C4-2B (cell line): ENCODE data around the gene CLEC19A.

ENCODE experiments used
- H3K27ac ChIP-seq: fragments of 450-650 bp; 2 replicates; pipeline ENCODE4 v1.5.1; 2017
- CTCF ChIP-seq: fragments of 450-650 bp; conservative IDR thresholded peaks from 2 replicates; pipeline ENCODE4 v1.5.1; 2017; ENCODE audit warnings: mild to moderate bottlenecking
- ZFX ChIP-seq: fragments of 450-650 bp; IDR thresholded peaks from 2 replicates; pipeline ENCODE4 v1.6.1; 2017

The CLEC19A gene

GRCh38 chr16:19287241-19287640, 1.7 kb downstream of the CLEC19A start:
- TF ChIP-seq ZFX: no peak
- TF ChIP-seq CTCF: no peak
- H3K27ac ChIP-seq: no peak overlapping the region

- TF ChIP-seq ZFX: no peak
- TF ChIP-seq CTCF: no peak
- H3K27ac ChIP-seq: no peak overlapping the region
Observed at GRCh38 chr16:19288872-19289799, 3.6 kb downstream of the CLEC19A start.

GRCh38 chr16:19289811-19290485, 4.4 kb downstream of the CLEC19A start:
- TF ChIP-seq ZFX (no peak), CTCF (no peak)
- no peak overlapping the region for H3K27ac ChIP-seq

- no peak for TF ChIP-seq ZFX
- no peak overlapping the region for H3K27ac ChIP-seq
Observed at GRCh38 chr16:19290860-19291259, 5.3 kb downstream of the CLEC19A start.

DNA sequence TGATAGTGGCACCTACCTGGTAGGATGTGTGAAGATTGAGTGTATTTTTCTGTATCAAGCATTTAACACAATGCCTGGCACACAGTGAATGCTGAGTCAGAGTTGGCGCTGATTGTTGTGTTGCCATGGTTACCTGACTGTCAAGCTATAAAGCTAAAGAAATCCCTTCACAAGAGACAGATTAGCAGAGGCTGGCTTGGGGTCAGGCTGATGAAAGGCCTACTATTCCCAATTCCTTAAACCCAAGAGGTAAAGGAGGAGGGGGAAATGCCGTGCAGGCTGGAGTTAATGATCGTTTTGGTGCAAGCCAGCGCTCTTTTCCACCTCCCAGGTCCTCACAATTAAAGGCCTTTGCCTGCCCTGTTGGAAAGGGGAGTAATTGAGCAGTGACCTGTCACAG, 5.9 kb downstream of the CLEC19A start:
- no peak for TF ChIP-seq ZFX
- TF ChIP-seq CTCF: no peak
- H3K27ac ChIP-seq: no peak overlapping the region

GRCh38 chr16:19292186-19292585, 6.7 kb downstream of the CLEC19A start:
- TF ChIP-seq ZFX: no peak
- TF ChIP-seq CTCF: no peak
- no peak overlapping the region for H3K27ac ChIP-seq

GRCh38 chr16:19294156-19294649, 8.7 kb downstream of the CLEC19A start:
- TF ChIP-seq ZFX (no peak), CTCF (no peak)
- no peak overlapping the region for H3K27ac ChIP-seq
